H9 (cell line): ENCODE measurements around the gene TNFSF10. TPM values are rescaled to one million over a fixed set of nuclear protein-coding genes. Genes with fewer than 3 reads are reported as not detected.

ENCODE experiments used
- DNase-seq: peaks from one replicate; pipeline ENCODE4 v3.0.0-alpha.2; 2017
- H2AFZ ChIP-seq: one replicate; pipeline ENCODE4 v1.6.1; 2013; ENCODE audit warnings: mild to moderate bottlenecking, low read length, control low read depth, moderate library complexity
- H2AK5ac ChIP-seq: 2 replicates; pipeline ENCODE4 v1.6.1; 2013; ENCODE audit warnings: low read length, control low read depth, mixed read lengths; ENCODE audit not compliant: insufficient read length
- H2BK120ac ChIP-seq: one replicate; pipeline ENCODE4 v1.6.1; 2013; ENCODE audit warnings: low read depth, mild to moderate bottlenecking, low read length, control low read depth, inconsistent platforms; ENCODE audit not compliant: poor library complexity, severe bottlenecking
- H2BK12ac ChIP-seq: 2 replicates; pipeline ENCODE4 v1.6.1; 2013; ENCODE audit warnings: low read length, control low read depth, mixed read lengths, low read depth; ENCODE audit not compliant: insufficient read length
- H2BK15ac ChIP-seq: 2 replicates; pipeline ENCODE4 v1.6.1; 2013; ENCODE audit warnings: low read depth, low read length, control low read depth
- H2BK20ac ChIP-seq: one replicate; pipeline ENCODE4 v1.6.1; 2013; ENCODE audit warnings: low read depth, mild to moderate bottlenecking, low read length, control low read depth, inconsistent platforms; ENCODE audit not compliant: poor library complexity, severe bottlenecking
- H2BK5ac ChIP-seq: 2 replicates; pipeline ENCODE4 v1.6.1; 2013; ENCODE audit warnings: low read length, control low read depth, mixed read lengths; ENCODE audit not compliant: insufficient read length
- H3K14ac ChIP-seq: 2 replicates; pipeline ENCODE4 v1.6.1; 2013; ENCODE audit warnings: low read length, control low read depth; ENCODE audit not compliant: insufficient read depth
- H3K18ac ChIP-seq: 2 replicates; pipeline ENCODE4 v1.6.1; 2013; ENCODE audit warnings: low read depth, mild to moderate bottlenecking, mixed read lengths, low read length, control low read depth; ENCODE audit not compliant: insufficient read length
- H3K23ac ChIP-seq: 2 replicates; pipeline ENCODE4 v1.6.1; 2013; ENCODE audit warnings: low read length, control low read depth, mixed read lengths, low read depth; ENCODE audit not compliant: insufficient read length
- H3K23me2 ChIP-seq: 2 replicates; pipeline ENCODE4 v1.6.1; 2013; ENCODE audit warnings: low read depth, mild to moderate bottlenecking, mixed read lengths, low read length, control low read depth; ENCODE audit not compliant: insufficient read length, poor library complexity, severe bottlenecking
- H3K27ac ChIP-seq: 2 replicates; pipeline ENCODE4 v1.5.1; 2013; ENCODE audit warnings: low read length, control low read depth, mixed read lengths, low read depth; ENCODE audit not compliant: insufficient read length
- H3K27me3 ChIP-seq: 2 replicates; pipeline ENCODE4 v1.6.1; 2013; ENCODE audit warnings: low read length, control low read depth, inconsistent platforms; ENCODE audit not compliant: insufficient read depth
- H3K4ac ChIP-seq: 2 replicates; pipeline ENCODE4 v1.6.1; 2013; ENCODE audit warnings: low read depth, mild to moderate bottlenecking, control low read depth, inconsistent platforms, low read length, moderate library complexity
- H3K4me1 ChIP-seq: 2 replicates; pipeline ENCODE4 v1.6.1; 2013; ENCODE audit warnings: low read length, control low read depth, inconsistent platforms; ENCODE audit not compliant: insufficient read depth
- H3K4me2 ChIP-seq: 2 replicates; pipeline ENCODE4 v1.6.1; 2013; ENCODE audit warnings: low read length, control low read depth, mixed read lengths; ENCODE audit not compliant: insufficient read length, insufficient read depth
- H3K56ac ChIP-seq: 2 replicates; pipeline ENCODE4 v1.6.1; 2013; ENCODE audit warnings: low read depth, mild to moderate bottlenecking, mixed read lengths, low read length, control low read depth; ENCODE audit not compliant: insufficient read length
- H3K79me1 ChIP-seq: 2 replicates; pipeline ENCODE4 v1.6.1; 2013; ENCODE audit warnings: low read depth, mild to moderate bottlenecking, moderate library complexity, low read length, control low read depth, inconsistent platforms; ENCODE audit not compliant: insufficient read depth, poor library complexity, severe bottlenecking
- H3K79me2 ChIP-seq: 2 replicates; pipeline ENCODE4 v1.6.1; 2013; ENCODE audit warnings: low read length, control low read depth, inconsistent platforms; ENCODE audit not compliant: insufficient read depth
- H3K9ac ChIP-seq: 2 replicates; pipeline ENCODE4 v1.6.1; 2013; ENCODE audit warnings: low read length, control low read depth, mixed read lengths; ENCODE audit not compliant: insufficient read length; ENCODE audit errors: extremely low read depth
- H3K9me3 ChIP-seq: one replicate; pipeline ENCODE4 v1.6.1; 2013; ENCODE audit warnings: low read depth, low read length, inconsistent platforms; ENCODE audit not compliant: control insufficient read depth
- H3T11ph ChIP-seq: one replicate; pipeline ENCODE4 v1.6.1; 2013; ENCODE audit warnings: mild to moderate bottlenecking, low read length, control low read depth, inconsistent platforms
- H4K20me1 ChIP-seq: one replicate; pipeline ENCODE4 v1.6.1; 2013; ENCODE audit not compliant: control insufficient read depth, insufficient read length, insufficient read depth
- H4K5ac ChIP-seq: 2 replicates; pipeline ENCODE4 v1.6.1; 2013; ENCODE audit warnings: low read depth, mild to moderate bottlenecking, mixed read lengths, low read length, control low read depth; ENCODE audit not compliant: insufficient read length
- H4K8ac ChIP-seq: replicated peaks from 2 replicates; pipeline ENCODE4 v1.6.1; 2013; ENCODE audit warnings: low read length, control low read depth, mixed read lengths, low read depth; ENCODE audit not compliant: insufficient read length
- H4K91ac ChIP-seq: 2 replicates; pipeline ENCODE4 v1.6.1; 2013; ENCODE audit warnings: low read depth, mild to moderate bottlenecking, moderate library complexity, mixed read lengths, low read length, control low read depth; ENCODE audit not compliant: insufficient read length
- H3K27ac Mint-ChIP-seq, 3 experiments: 2 replicates in 2 of 3; 3 replicates in 1 of 3; pipeline ENCODE4 v1.8.0; 2020 to 2021; ENCODE audit warnings: mixed read lengths in 3 of 3, mild to moderate bottlenecking in 1 of 3, moderate library complexity in 1 of 3
- H3K27me3 Mint-ChIP-seq: 2 replicates; pipeline ENCODE4 v1.8.0; 2021; ENCODE audit warnings: low read depth, mild to moderate bottlenecking, moderate library complexity, mixed read lengths
- H3K36me3 Mint-ChIP-seq, 3 experiments: 2 replicates in 2 of 3; 3 replicates in 1 of 3; pipeline ENCODE4 v1.8.0; 2020 to 2021; ENCODE audit warnings: low read depth in 3 of 3, mixed read lengths in 3 of 3; ENCODE audit not compliant: insufficient read depth in 1 of 3
- H3K4me1 Mint-ChIP-seq, 2 experiments: 2 replicates each; pipeline ENCODE4 v1.8.0; 2020; ENCODE audit warnings: mixed read lengths in 2 of 2
- H3K4me3 Mint-ChIP-seq, 2 experiments: 2 replicates in 1 of 2; 3 replicates in 1 of 2; pipeline ENCODE4 v1.8.0; 2020 to 2021; ENCODE audit warnings: mild to moderate bottlenecking in 2 of 2, mixed read lengths in 2 of 2, moderate library complexity in 1 of 2
- H3K9me3 Mint-ChIP-seq, 2 experiments: 2 replicates in 1 of 2; 3 replicates in 1 of 2; pipeline ENCODE4 v1.8.0; 2020; ENCODE audit warnings: mild to moderate bottlenecking in 2 of 2, mixed read lengths in 2 of 2, moderate library complexity in 1 of 2
- CTCF ChIP-seq: fragments of 200-600 bp; sonication (generic); conservative IDR thresholded peaks from 3 replicates; pipeline ENCODE4 v1.8.0; 2021; ENCODE audit warnings: antibody characterized with exemption, mild to moderate bottlenecking
- WGBS: extraction: QIAGEN DNeasy Blood & Tissue Kit; methylation state at CpG from one replicate; pipeline ENCODE4 v1.1.7; 2013; ENCODE audit warnings: missing lambda C conversion rate, low lambda C conversion rate, mixed read lengths; ENCODE audit not compliant: insufficient read length; ENCODE audit errors: extremely low coverage; 5-methylcytosine and 5-hydroxymethylcytosine counted together
- total RNA-seq: library from RNA; stranded (reverse); gene quantifications from 2 replicates; pipeline ENCODE4 v1.2.1, GENCODE V29; 2021

TNFSF10 gene
- total RNA-seq, 1 experiment from 2014 or later, result not detected

- Histone ChIP-seq H2BK12ac (no peak overlapping the region), H3K79me2 (no peaks in the 10 kb centered on the region), H2BK120ac (no peak overlapping the region), H2AK5ac (no peak overlapping the region), H3K79me1 (no peaks in the 10 kb centered on the region), H3K9ac (no peak overlapping the region), H3K27ac (no peak overlapping the region), H2BK20ac (no peak overlapping the region), H3K18ac (no peak overlapping the region), H4K8ac (no peak overlapping the region), H2BK5ac (no peak overlapping the region), H3K27me3 (no peaks in the 10 kb centered on the region), H2AFZ (no peak overlapping the region), H3K14ac (no peak overlapping the region), H3K4me1 (no peaks in the 10 kb centered on the region), H4K5ac (no peak overlapping the region), H3K23ac (no peak overlapping the region), H4K20me1 (no peaks in the 10 kb centered on the region), H3K56ac (no peak overlapping the region), H3K9me3 (no peaks in the 10 kb centered on the region), H2BK15ac (no peak overlapping the region), H4K91ac (no peak overlapping the region), H3T11ph (no peak overlapping the region), H3K23me2 (no peaks in the 10 kb centered on the region), H3K4ac (no peak overlapping the region), H3K4me2 (no peak overlapping the region)
- no peak overlapping the region for H3K4me3 Mint-ChIP-seq
- H3K27ac Mint-ChIP-seq, result no peak overlapping the region
- WGBS, result no CpG with 5 or more reads among the region's 3 CpGs
- peaks cover 0 to 3% of the 10 kb centered on the region in 2 experiments; a peak in 1 of 4 replicates for H3K4me1 Mint-ChIP-seq
- no peak for TF ChIP-seq CTCF
- no peaks in the 10 kb centered on the region for H3K9me3 Mint-ChIP-seq
- H3K36me3 Mint-ChIP-seq, result no peaks in the 10 kb centered on the region
- DNase-seq, result no peak
- peaks cover 3% of the 10 kb centered on the region for H3K27me3 Mint-ChIP-seq
Measured at GRCh38 chr3:172528677-172529076, 5.4 kb upstream of the TNFSF10 start.
